Type B pancreatic cell (in vitro differentiated cells): Measurements from ENCODE around the gene ABLIM1. TPM values are rescaled to one million over a fixed set of nuclear protein-coding genes. Genes with fewer than 3 reads are reported as not detected.

Experiments
- DNase-seq: peaks from one replicate; pipeline ENCODE4 v3.0.0; 2021; ENCODE audit warnings: mixed read lengths; ENCODE audit not compliant: unreplicated experiment; ENCODE audit errors: extremely low spot score
- H3K27ac Mint-ChIP-seq: 2 replicates; pipeline ENCODE4 v1.8.0; 2021; ENCODE audit warnings: mild to moderate bottlenecking, mixed read lengths
- H3K27me3 Mint-ChIP-seq: 2 replicates; pipeline ENCODE4 v1.8.0; 2021; ENCODE audit warnings: mixed read lengths
- H3K36me3 Mint-ChIP-seq: 2 replicates; pipeline ENCODE4 v1.8.0; 2021; ENCODE audit warnings: mixed read lengths
- H3K4me1 Mint-ChIP-seq: one replicate; pipeline ENCODE4 v1.8.0; 2021; ENCODE audit warnings: mixed read lengths; ENCODE audit not compliant: unreplicated experiment
- H3K4me3 Mint-ChIP-seq: 2 replicates; pipeline ENCODE4 v1.8.0; 2021; ENCODE audit warnings: mild to moderate bottlenecking, mixed read lengths
- H3K9me3 Mint-ChIP-seq: 2 replicates; pipeline ENCODE4 v1.8.0; 2021; ENCODE audit warnings: mixed read lengths
- total RNA-seq: library from RNA; stranded (reverse); gene quantifications from 2 replicates; pipeline ENCODE4 v1.2.1, GENCODE V29; 2021; ENCODE audit warnings: low replicate concordance
- TF ChIP-seq, protein P1 (sequence below): fragments of 200-600 bp; sonication (generic); conservative IDR thresholded peaks from 2 replicates; pipeline ENCODE4 v1.5.0; 2021; ENCODE audit warnings: antibody characterized with exemption, mild to moderate bottlenecking

ABLIM1 gene
- total RNA-seq, 1 donor from 2014 or later, result 77.7 TPM

DNA sequence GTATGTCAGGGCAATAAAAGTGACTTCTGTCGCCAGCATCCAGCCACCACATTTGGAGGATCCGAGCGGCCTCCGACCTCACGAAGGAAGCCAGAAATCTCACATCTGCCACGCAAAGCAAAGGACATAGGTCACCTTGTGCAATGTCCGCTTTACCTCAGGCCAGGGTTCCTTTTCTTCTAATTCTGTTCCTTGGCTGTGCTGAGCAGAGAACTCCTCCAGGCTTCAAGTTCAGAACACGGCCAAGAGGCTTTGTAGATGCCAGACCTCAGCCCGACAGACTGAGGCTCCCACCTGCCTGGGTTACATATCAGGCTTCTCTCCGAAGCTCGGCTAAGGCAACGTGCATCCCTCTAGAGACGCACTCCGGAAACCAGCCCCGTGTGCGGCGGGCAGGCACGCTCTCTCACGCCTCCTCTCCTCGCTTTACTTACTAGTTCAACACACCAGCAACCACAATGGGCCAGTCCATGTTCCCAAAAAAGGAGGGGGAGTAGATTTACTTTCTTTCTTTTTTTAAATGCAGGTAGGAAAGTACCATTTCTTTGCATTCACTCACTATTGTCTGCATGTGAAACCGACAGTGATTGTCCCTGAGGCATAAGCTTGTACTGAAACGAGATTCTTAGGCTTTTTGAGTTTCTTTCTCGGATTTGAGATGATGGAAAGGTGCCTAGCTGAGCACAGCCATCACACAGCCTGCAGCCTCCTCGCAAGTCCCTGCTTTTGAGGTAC, 131.4 kb downstream of the ABLIM1 start:
- DNase-seq, result peak; percentile 78
- peak overlapping the region; percentile 96 for H3K27ac Mint-ChIP-seq
- TF ChIP-seq, protein P1, sequence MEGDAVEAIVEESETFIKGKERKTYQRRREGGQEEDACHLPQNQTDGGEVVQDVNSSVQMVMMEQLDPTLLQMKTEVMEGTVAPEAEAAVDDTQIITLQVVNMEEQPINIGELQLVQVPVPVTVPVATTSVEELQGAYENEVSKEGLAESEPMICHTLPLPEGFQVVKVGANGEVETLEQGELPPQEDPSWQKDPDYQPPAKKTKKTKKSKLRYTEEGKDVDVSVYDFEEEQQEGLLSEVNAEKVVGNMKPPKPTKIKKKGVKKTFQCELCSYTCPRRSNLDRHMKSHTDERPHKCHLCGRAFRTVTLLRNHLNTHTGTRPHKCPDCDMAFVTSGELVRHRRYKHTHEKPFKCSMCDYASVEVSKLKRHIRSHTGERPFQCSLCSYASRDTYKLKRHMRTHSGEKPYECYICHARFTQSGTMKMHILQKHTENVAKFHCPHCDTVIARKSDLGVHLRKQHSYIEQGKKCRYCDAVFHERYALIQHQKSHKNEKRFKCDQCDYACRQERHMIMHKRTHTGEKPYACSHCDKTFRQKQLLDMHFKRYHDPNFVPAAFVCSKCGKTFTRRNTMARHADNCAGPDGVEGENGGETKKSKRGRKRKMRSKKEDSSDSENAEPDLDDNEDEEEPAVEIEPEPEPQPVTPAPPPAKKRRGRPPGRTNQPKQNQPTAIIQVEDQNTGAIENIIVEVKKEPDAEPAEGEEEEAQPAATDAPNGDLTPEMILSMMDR, result no peak
- H3K27me3 Mint-ChIP-seq, result no peaks in the 10 kb centered on the region
- H3K4me1 Mint-ChIP-seq, result peaks cover 43% of the 10 kb centered on the region
- no peaks in the 10 kb centered on the region for H3K9me3 Mint-ChIP-seq
- H3K4me3 Mint-ChIP-seq, result peak overlapping the region; percentile 91
- peaks cover 2% of the 10 kb centered on the region for H3K36me3 Mint-ChIP-seq

GRCh38 chr10:114526126-114526503, 132.0 kb downstream of the ABLIM1 start:
- Mint-ChIP-seq H3K27ac (peak overlapping the region; percentile 96), H3K9me3 (no peaks in the 10 kb centered on the region), H3K27me3 (no peaks in the 10 kb centered on the region), H3K36me3 (peaks cover 8% of the 10 kb centered on the region), H3K4me3 (peak overlapping the region; percentile 91), H3K4me1 (peaks cover 48% of the 10 kb centered on the region)
- TF ChIP-seq, protein P1, result no peak
- no peak for DNase-seq

DNA sequence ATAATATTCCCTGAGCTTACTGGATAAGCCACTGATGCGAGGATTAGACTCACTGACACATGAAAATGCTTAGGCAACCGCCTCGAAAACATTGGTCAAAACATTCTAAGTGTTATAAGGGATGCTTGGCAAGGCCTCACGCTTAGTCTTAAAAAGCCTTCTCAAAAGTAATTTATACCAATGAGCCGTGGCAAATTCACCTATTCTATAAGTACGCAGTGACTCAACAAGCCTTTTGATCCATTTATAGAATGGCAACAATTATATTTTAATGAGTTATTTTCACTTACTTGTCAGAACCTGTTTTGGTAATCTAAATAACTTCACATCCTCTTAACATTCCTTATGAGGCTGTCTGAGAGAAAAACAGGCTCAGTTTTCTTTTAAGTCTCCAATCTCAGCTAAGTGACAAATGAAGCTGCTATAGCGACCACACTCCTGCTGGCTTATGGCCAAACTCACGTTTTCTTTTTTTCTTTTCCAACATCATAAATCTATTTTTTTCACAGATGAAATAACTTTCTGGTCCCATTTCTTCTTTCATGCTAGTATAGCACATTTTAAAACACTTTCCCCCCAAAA, 132.6 kb downstream of the ABLIM1 start:
- TF ChIP-seq, protein P1, result no peak
- no peak for DNase-seq
- Mint-ChIP-seq H3K36me3 (peaks cover 9% of the 10 kb centered on the region), H3K4me3 (peak overlapping the region; percentile 91), H3K4me1 (peaks cover 49% of the 10 kb centered on the region), H3K9me3 (peaks cover 1% of the 10 kb centered on the region), H3K27ac (peak overlapping the region; percentile 96), H3K27me3 (no peaks in the 10 kb centered on the region)

GRCh38 chr10:114523876-114524275, 134.2 kb downstream of the ABLIM1 start:
- Mint-ChIP-seq H3K4me1 (peaks cover 58% of the 10 kb centered on the region), H3K36me3 (peaks cover 15% of the 10 kb centered on the region), H3K27ac (peak overlapping the region; percentile 96), H3K27me3 (no peaks in the 10 kb centered on the region), H3K4me3 (peak overlapping the region; percentile 91), H3K9me3 (peaks cover 6% of the 10 kb centered on the region)
- TF ChIP-seq, protein P1, result no peak
- no peak for DNase-seq

DNA sequence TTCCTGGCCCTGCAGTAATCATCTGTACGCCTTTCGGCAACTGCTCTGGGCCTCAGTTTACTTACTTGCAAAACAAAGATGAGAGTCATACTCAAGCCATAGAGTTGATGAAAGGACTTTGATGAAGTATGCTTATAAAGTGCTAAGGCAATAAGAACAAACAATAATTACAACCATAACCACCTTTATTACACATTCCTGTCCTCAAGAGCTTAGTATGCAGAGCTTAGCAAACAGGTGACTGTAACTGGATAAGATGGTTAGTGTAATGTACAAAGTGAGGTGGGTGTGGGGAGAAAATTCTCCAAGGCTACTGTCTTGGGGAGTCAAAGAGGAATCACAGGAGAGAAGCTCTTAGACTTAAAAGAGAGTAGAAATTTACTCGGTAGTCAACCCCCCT, 136.8 kb downstream of the ABLIM1 start:
- peaks cover 19% of the 10 kb centered on the region for H3K36me3 Mint-ChIP-seq
- TF ChIP-seq, protein P1, result no peak
- H3K27me3 Mint-ChIP-seq, result no peaks in the 10 kb centered on the region
- H3K4me3 Mint-ChIP-seq, result peak overlapping the region; percentile 13
- H3K27ac Mint-ChIP-seq, result no peak overlapping the region
- peaks cover 6% of the 10 kb centered on the region for H3K9me3 Mint-ChIP-seq
- DNase-seq, result no peak
- H3K4me1 Mint-ChIP-seq, result peaks cover 69% of the 10 kb centered on the region
